Right atrium auricular region (tissue), 2 donors: ENCODE measurements around the gene MATR3. TPM values are rescaled to one million over a fixed set of nuclear protein-coding genes. Genes with fewer than 3 reads are reported as not detected.

Experiments used
- DNase-seq: peaks from one replicate; pipeline ENCODE4 v3.0.0-alpha.2; 2019; ENCODE audit warnings: low spot score
- H3K27ac ChIP-seq, 2 donors: fragments of 200-600 bp; sonication (generic); 1 replicate in 1 of 2; 2 replicates in 1 of 2; pipeline ENCODE4 v1.5.1; 2016 to 2019
- H3K27me3 ChIP-seq, 2 donors: fragments of 200-600 bp; sonication (generic); one replicate each; pipeline versions ENCODE4 v1.5.1 to v1.6.0; 2017 to 2019
- H3K36me3 ChIP-seq: fragments of 200-600 bp; sonication (generic); one replicate; pipeline ENCODE4 v1.5.1; 2016
- H3K4me1 ChIP-seq, 2 donors: fragments of 200-600 bp; sonication (generic); one replicate each; pipeline versions ENCODE4 v1.5.1 to v1.6.0; 2017 to 2019
- H3K4me3 ChIP-seq, 2 donors: fragments of 200-600 bp; sonication (generic); 1 replicate in 1 of 2; 2 replicates in 1 of 2; pipeline ENCODE4 v1.5.1; 2017 to 2019; ENCODE audit warnings: mild to moderate bottlenecking in 1 of 2, moderate library complexity in 1 of 2
- H3K9me3 ChIP-seq, 2 donors: fragments of 200-600 bp; sonication (generic); one replicate each; pipeline ENCODE4 v1.5.1; 2019
- total RNA-seq, 2 donors: library from RNA; depleted of rRNA; stranded (reverse); fragments of >200 nt; gene quantifications; one replicate each; pipeline ENCODE4 v1.1.0, GENCODE V29; 2016
- TF ChIP-seq, protein P1 (sequence below), 2 donors: fragments of 200-600 bp; sonication (generic); IDR thresholded peaks; one replicate each; pipeline ENCODE4 v1.5.1; 2019; ENCODE audit warnings: antibody characterized with exemption in 2 of 2

Gene MATR3
- total RNA-seq, 2 donors from 2014 or later, result 131 to 159 TPM

DNA sequence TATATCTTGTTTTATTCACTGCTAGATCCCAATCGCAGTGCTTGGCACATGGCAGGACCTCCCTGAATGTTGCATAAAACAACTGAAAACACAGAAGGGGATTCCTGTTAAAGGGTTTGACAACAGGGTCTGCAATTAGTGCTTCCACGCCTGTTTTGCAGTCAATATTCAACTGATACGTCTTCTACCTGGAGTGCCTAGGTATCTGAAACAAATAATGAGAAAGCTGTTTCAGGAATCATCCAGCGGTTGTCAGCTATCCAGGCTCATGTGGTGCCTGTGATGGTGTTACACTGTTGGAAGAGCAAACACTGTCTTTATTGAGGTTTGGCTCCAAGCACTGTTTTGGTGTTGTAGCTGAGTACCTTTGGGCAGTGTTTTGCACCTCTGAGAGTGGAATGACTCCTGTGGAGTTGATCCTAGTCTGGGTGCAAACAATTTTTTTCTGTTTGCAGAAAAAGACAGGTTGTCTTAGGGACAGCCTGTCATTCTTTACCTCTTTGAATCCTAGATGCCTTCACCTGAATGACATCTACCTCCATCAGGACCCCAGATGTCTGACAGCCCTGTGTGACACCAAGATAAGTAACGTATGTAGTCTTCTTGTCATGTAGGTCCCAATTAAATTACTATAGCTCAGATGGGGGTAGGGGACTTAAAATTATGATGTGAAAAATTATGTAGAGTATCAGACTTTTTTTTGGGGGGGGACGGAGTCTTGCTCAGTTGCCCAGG, 14.8 kb upstream of the MATR3 start:
- peaks cover 0 to 23% of the 10 kb centered on the region in 2 donors for H3K4me1 ChIP-seq
- TF ChIP-seq, protein P1, sequence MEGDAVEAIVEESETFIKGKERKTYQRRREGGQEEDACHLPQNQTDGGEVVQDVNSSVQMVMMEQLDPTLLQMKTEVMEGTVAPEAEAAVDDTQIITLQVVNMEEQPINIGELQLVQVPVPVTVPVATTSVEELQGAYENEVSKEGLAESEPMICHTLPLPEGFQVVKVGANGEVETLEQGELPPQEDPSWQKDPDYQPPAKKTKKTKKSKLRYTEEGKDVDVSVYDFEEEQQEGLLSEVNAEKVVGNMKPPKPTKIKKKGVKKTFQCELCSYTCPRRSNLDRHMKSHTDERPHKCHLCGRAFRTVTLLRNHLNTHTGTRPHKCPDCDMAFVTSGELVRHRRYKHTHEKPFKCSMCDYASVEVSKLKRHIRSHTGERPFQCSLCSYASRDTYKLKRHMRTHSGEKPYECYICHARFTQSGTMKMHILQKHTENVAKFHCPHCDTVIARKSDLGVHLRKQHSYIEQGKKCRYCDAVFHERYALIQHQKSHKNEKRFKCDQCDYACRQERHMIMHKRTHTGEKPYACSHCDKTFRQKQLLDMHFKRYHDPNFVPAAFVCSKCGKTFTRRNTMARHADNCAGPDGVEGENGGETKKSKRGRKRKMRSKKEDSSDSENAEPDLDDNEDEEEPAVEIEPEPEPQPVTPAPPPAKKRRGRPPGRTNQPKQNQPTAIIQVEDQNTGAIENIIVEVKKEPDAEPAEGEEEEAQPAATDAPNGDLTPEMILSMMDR (IDR thresholded peaks at IDR 0.05), result no peak
- peaks cover 37% of the 10 kb centered on the region for H3K36me3 ChIP-seq

DNA sequence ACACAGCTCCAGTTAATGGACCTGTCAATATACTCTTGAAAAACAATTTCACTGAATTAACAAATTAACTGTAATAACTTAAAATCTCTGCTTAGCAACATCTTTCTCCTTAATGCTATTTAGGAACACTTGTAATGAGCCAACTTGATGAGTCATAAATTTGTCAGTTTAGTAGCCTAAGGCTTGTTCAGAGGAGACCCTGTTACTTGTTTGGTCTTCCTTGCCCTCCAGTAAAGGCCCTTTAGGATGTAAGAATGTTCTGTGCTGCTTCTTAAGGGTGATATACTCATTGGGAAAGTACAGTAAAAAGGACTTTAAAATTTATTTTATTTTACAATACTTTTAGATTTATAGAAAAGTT, 11.4 kb upstream of the MATR3 start:
- no peak overlapping the region for H3K27ac ChIP-seq
- H3K4me3 ChIP-seq, result no peak overlapping the region
- H3K27me3 ChIP-seq, result no peaks in the 10 kb centered on the region
- TF ChIP-seq, protein P1 (IDR thresholded peaks at IDR 0.05), result no peak
- H3K4me1 ChIP-seq, result no peaks in the 10 kb centered on the region
- peaks cover 51% of the 10 kb centered on the region for H3K36me3 ChIP-seq
- H3K9me3 ChIP-seq, result no peaks in the 10 kb centered on the region
- no peak for DNase-seq

More for the DNA sequence above, 14.8 kb upstream of the MATR3 start:
- no peak overlapping the region for H3K27ac ChIP-seq
- DNase-seq, result no peak
- no peaks in the 10 kb centered on the region for H3K27me3 ChIP-seq
- no peaks in the 10 kb centered on the region for H3K9me3 ChIP-seq
- H3K4me3 ChIP-seq, result no peak overlapping the region

DNA sequence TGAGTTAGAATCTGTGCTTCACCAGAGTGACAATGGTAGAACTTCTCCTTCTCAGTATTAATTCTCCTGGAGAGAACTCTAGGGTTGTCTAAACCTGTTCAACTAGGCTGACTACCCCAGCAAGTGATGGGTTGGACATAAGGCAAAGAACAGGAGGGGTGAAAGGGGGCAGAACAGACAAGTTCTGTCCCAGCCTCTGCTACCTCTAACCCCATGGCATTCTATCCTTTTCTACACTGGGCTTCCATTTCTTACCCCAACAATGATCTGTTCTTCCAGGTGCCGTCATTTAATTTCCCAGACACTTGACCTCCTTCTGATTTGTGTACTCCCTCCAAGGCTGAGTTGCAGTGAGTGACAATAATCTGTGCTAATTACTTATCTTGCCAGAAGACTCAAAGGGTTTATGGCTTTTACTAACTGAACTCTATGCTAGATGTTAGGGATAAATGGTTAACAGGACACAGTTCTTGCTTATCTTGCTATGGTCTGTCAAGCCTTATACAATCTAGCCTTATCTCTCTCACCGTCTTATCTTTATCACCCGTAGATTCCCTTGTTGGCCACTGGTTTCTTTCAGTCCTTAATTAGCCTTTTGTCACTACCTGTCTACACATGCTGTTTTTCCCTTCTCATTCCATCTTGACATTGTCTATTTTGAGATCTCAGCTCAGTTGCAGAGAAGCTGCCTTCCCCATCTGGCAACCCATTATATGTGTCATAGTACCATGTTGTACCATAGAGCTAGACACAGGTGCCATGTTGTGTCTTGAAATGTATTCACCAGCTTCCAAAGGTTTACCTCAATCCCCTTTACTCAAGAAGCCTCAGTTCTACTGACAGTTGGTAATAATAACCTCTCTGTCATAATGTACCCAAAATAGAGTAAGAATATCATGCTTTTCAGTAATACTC, 10.0 kb upstream of the MATR3 start:
- H3K4me1 ChIP-seq, result no peaks in the 10 kb centered on the region
- H3K36me3 ChIP-seq, result peaks cover 45% of the 10 kb centered on the region
- TF ChIP-seq, protein P1 (IDR thresholded peaks at IDR 0.05), result no peak

DNA sequence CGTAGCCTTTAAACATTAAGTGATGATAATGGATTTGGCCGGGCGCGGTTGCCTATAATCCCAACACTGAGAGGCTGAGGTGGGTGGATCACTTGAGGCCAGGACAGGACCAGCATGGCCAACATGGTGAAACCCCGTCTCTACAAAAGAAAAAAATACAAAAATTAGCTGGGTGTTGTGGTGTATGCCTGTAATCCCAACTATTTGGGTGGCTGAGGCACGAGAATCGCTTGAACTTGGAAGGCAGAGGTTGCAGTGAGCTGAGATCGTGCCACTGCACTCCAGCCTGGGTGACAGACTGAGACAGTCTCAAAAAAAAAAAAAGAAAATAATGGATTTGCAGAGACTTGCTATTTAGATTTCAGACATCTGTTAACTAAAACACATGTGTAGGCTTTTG, 9.2 kb upstream of the MATR3 start:
- no peaks in the 10 kb centered on the region for H3K9me3 ChIP-seq
- no peak overlapping the region for H3K27ac ChIP-seq
- H3K36me3 ChIP-seq, result peaks cover 37% of the 10 kb centered on the region
- no peak overlapping the region for H3K4me3 ChIP-seq
- H3K4me1 ChIP-seq, result no peaks in the 10 kb centered on the region
- TF ChIP-seq, protein P1 (IDR thresholded peaks at IDR 0.05), result no peak
- no peaks in the 10 kb centered on the region for H3K27me3 ChIP-seq
- DNase-seq, result no peak

More for the DNA sequence above, 10.0 kb upstream of the MATR3 start:
- Histone ChIP-seq H3K27me3 (no peaks in the 10 kb centered on the region), H3K9me3 (no peaks in the 10 kb centered on the region), H3K4me3 (no peak overlapping the region), H3K27ac (no peak overlapping the region)
- no peak for DNase-seq

DNA sequence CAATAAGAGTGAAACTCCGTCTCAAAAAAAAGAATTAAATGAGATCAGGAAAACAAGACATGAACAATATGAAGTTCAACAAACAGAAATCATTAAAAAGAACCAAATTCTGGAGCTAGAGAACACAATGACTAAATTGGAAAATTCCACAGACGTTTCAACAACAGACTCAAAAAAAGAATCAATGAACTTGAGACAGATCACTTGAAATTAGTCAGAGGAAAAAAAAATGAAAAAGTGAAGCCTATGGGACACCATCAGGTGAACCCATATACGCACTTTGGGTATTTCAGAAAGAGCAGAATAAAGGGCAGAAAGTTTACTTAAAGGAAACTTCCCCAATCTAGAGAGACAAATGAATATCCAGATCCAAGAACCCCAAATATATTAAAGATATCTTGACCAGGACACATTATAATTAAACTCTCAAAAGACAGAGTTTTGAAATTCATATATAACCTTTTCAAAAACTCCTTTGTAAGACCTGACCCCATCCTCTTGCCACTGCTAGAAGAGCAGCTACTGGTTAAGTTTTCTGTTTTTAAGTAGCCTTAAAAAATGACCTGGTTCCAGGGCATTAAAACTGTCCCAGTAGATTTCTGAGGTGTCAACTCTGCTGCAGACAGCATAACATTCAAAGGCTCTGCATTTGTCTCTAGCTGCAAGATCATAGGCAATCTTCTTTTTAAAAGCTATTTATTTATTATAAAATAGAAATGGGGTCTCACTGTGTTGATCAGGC, 7.7 kb upstream of the MATR3 start:
- Histone ChIP-seq H3K27ac (no peak overlapping the region), H3K4me1 (no peaks in the 10 kb centered on the region), H3K27me3 (no peaks in the 10 kb centered on the region), H3K9me3 (no peaks in the 10 kb centered on the region), H3K36me3 (peaks cover 26% of the 10 kb centered on the region), H3K4me3 (no peak overlapping the region)
- TF ChIP-seq, protein P1 (IDR thresholded peaks at IDR 0.05), result no peak
- DNase-seq, result no peak
